IMR-90 (cell line): Measurements from ENCODE around the gene SUSD1. TPM values are rescaled to one million over a fixed set of nuclear protein-coding genes. Genes with fewer than 3 reads are reported as not detected.

Experiments used
- ATAC-seq: fragments of 200-7000 bp; cut with Tn5 transposase; 2 replicates; pipeline ENCODE4 v1.9.1; 2020; ENCODE audit warnings: low read depth, mild to moderate bottlenecking, moderate library complexity
- BruUV-seq: library from RNA; stranded (reverse); fragments of 400-500 nt; replicated peaks from 2 replicates; lab custom pipeline; 2021; lab: Mats Ljungman, UMichigan
- CTCF ChIA-PET: fragments of 300-600 bp; formaldehyde crosslinking; extraction: SDS; loops from one replicate; lab custom pipeline; 2021; ENCODE audit warnings: antibody characterized with exemption; lab: Yijun Ruan, JAX
- POLR2A ChIA-PET: fragments of 300-600 bp; sonication (Branson Sonifier 250); formaldehyde crosslinking; loops from one replicate; lab custom pipeline; 2022; ENCODE audit warnings: antibody characterized with exemption; ENCODE audit not compliant: unreplicated experiment; lab: Charles Lee
- DNase-seq: peaks from one replicate; pipeline ENCODE4 v3.0.0; 2013
- H2AFZ ChIP-seq: replicated peaks from 2 replicates; pipeline ENCODE3; 2013; ENCODE audit warnings: low read length, mild to moderate bottlenecking; ENCODE audit not compliant: poor library complexity
- H2AK5ac ChIP-seq: 2 replicates; pipeline ENCODE4 v1.6.1; 2013; ENCODE audit warnings: low read depth, low read length, inconsistent platforms
- H2AK9ac ChIP-seq: replicated peaks from 2 replicates; pipeline ENCODE3; 2013; ENCODE audit warnings: mild to moderate bottlenecking, low read depth, low read length, moderate library complexity; ENCODE audit not compliant: poor library complexity
- H2BK120ac ChIP-seq: 2 replicates; pipeline ENCODE4 v1.6.1; 2013; ENCODE audit warnings: low read depth, low read length, inconsistent platforms
- H2BK15ac ChIP-seq: 3 replicates; pipeline ENCODE4 v1.6.1; 2013; ENCODE audit warnings: low read depth, low read length, inconsistent platforms
- H2BK20ac ChIP-seq: 2 replicates; pipeline ENCODE4 v1.6.1; 2013; ENCODE audit warnings: low read depth, mild to moderate bottlenecking, inconsistent platforms, low read length, moderate library complexity
- H2BK5ac ChIP-seq: 2 replicates; pipeline ENCODE4 v1.6.1; 2013; ENCODE audit warnings: mild to moderate bottlenecking, low read depth, low read length, inconsistent platforms; ENCODE audit not compliant: poor library complexity, severe bottlenecking
- H3K14ac ChIP-seq: replicated peaks from 2 replicates; pipeline ENCODE4 v1.6.1; 2013; ENCODE audit warnings: low read depth, low read length, inconsistent platforms
- H3K18ac ChIP-seq: 2 replicates; pipeline ENCODE4 v1.6.1; 2013; ENCODE audit warnings: low read depth, low read length, control low read depth
- H3K23ac ChIP-seq: 2 replicates; pipeline ENCODE4 v1.6.1; 2013; ENCODE audit warnings: low read depth, low read length, inconsistent platforms
- H3K27ac ChIP-seq: 2 replicates; pipeline ENCODE4 v1.5.1; 2013; ENCODE audit warnings: mild to moderate bottlenecking, control low read depth, low read length; ENCODE audit not compliant: insufficient read depth
- H3K27me3 ChIP-seq: 2 replicates; pipeline ENCODE4 v1.6.1; 2013; ENCODE audit warnings: low read length; ENCODE audit not compliant: control insufficient read depth, insufficient read depth
- H3K36me3 ChIP-seq: 2 replicates; pipeline ENCODE4 v1.6.1; 2013; ENCODE audit warnings: low read length, mixed read lengths; ENCODE audit not compliant: control insufficient read depth, insufficient read depth
- H3K4ac ChIP-seq: 2 replicates; pipeline ENCODE4 v1.6.1; 2013; ENCODE audit warnings: low read depth, low read length, inconsistent platforms
- H3K4me1 ChIP-seq: 2 replicates; pipeline ENCODE4 v1.6.1; 2013; ENCODE audit warnings: low read length, mixed read lengths; ENCODE audit not compliant: control insufficient read depth, insufficient read depth
- H3K4me2 ChIP-seq: 2 replicates; pipeline ENCODE4 v1.6.1; 2013; ENCODE audit warnings: low read depth, mild to moderate bottlenecking, control low read depth, low read length, moderate library complexity
- H3K4me3 ChIP-seq: 2 replicates; pipeline ENCODE4 v1.5.1; 2013; ENCODE audit warnings: low read depth, mild to moderate bottlenecking, control low read depth, low read length, moderate library complexity; ENCODE audit not compliant: insufficient read depth
- H3K56ac ChIP-seq: 2 replicates; pipeline ENCODE4 v1.6.1; 2013; ENCODE audit warnings: low read length, inconsistent platforms; ENCODE audit not compliant: insufficient read depth; ENCODE audit errors: extremely low read depth
- H3K79me1 ChIP-seq, 2 experiments: 2 replicates each; pipeline ENCODE4 v1.6.1; 2013; ENCODE audit warnings: low read length in 2 of 2, inconsistent platforms in 1 of 2, low read depth in 1 of 2
- H3K9ac ChIP-seq: 2 replicates; pipeline ENCODE4 v1.6.1; 2013; ENCODE audit warnings: low read depth, low read length, control low read depth
- H3K9me1 ChIP-seq: 2 replicates; pipeline ENCODE4 v1.6.1; 2013; ENCODE audit warnings: low read length, inconsistent platforms; ENCODE audit not compliant: insufficient read depth
- H3K9me3 ChIP-seq: 2 replicates; pipeline ENCODE4 v1.6.1; 2013; ENCODE audit warnings: low read length; ENCODE audit not compliant: control insufficient read depth, insufficient read depth
- H4K20me1 ChIP-seq: 2 replicates; pipeline ENCODE4 v1.6.1; 2013; ENCODE audit warnings: low read length, inconsistent platforms; ENCODE audit not compliant: insufficient read depth
- H4K5ac ChIP-seq: 2 replicates; pipeline ENCODE4 v1.6.1; 2013; ENCODE audit warnings: mild to moderate bottlenecking, low read depth, low read length, control low read depth
- H4K8ac ChIP-seq, 2 experiments: 2 replicates each; pipeline ENCODE4 v1.6.1; 2013; ENCODE audit warnings: low read depth in 2 of 2, low read length in 2 of 2, control low read depth in 1 of 2, inconsistent platforms in 1 of 2
- H4K91ac ChIP-seq: 2 replicates; pipeline ENCODE4 v1.6.1; 2013; ENCODE audit warnings: low read depth, low read length, inconsistent platforms; ENCODE audit not compliant: insufficient read depth
- BHLHE40 ChIP-seq: fragments of 150-350 bp; IDR thresholded peaks from 2 replicates; pipeline ENCODE4 v1.6.1; 2016; ENCODE audit warnings: mild to moderate bottlenecking, low read depth, low read length
- CEBPB ChIP-seq: IDR thresholded peaks from 2 replicates; pipeline ENCODE4 v1.6.1; 2012; ENCODE audit warnings: low read depth, low read length, improper control_type of control experiment
- CHD1 ChIP-seq: IDR thresholded peaks from 2 replicates; pipeline ENCODE4 v1.6.1; 2012; ENCODE audit warnings: low read depth, low read length, improper control_type of control experiment
- ELK1 ChIP-seq: fragments of 150-350 bp; IDR thresholded peaks from 2 replicates; pipeline ENCODE4 v1.6.1; 2016; ENCODE audit warnings: low read depth, mild to moderate bottlenecking, low read length, moderate library complexity, borderline replicate concordance
- FOS ChIP-seq: fragments of 150-350 bp; IDR thresholded peaks from 2 replicates; pipeline ENCODE4 v1.6.1; 2016; ENCODE audit warnings: low read depth, low read length
- MAFK ChIP-seq: IDR thresholded peaks from 2 replicates; pipeline ENCODE4 v1.6.1; 2012; ENCODE audit warnings: low read depth, low read length, improper control_type of control experiment
- MXI1 ChIP-seq: IDR thresholded peaks from 2 replicates; pipeline ENCODE4 v1.6.1; 2012; ENCODE audit warnings: low read depth, mild to moderate bottlenecking, low read length, moderate library complexity, borderline replicate concordance
- NFE2L2 ChIP-seq: fragments of 150-350 bp; IDR thresholded peaks from 2 replicates; pipeline ENCODE4 v1.6.1; 2016; ENCODE audit warnings: low read depth, mild to moderate bottlenecking, low read length
- POLR2A ChIP-seq: IDR thresholded peaks from 2 replicates; pipeline ENCODE4 v1.6.1; 2012; ENCODE audit warnings: mild to moderate bottlenecking, low read depth, low read length
- RAD21 ChIP-seq: IDR thresholded peaks from 2 replicates; pipeline ENCODE4 v1.6.1; 2012; ENCODE audit warnings: low read length, improper control_type of control experiment
- RCOR1 ChIP-seq: IDR thresholded peaks from 2 replicates; pipeline ENCODE4 v1.6.1; 2012; ENCODE audit warnings: mild to moderate bottlenecking, low read length, improper control_type of control experiment; ENCODE audit not compliant: insufficient replicate concordance
- USF2 ChIP-seq: fragments of 150-350 bp; IDR thresholded peaks from 2 replicates; pipeline ENCODE4 v1.6.1; 2017; ENCODE audit warnings: mild to moderate bottlenecking, antibody characterized with exemption, low read length, low read depth
- WGBS, 2 experiments: methylation state at CpG; one replicate each; pipeline versions ENCODE4 v1.1.5 to v1.1.7; 2013; ENCODE audit warnings: missing lambda C conversion rate in 2 of 2; ENCODE audit not compliant: insufficient read length in 1 of 2; ENCODE audit errors: extremely low coverage in 2 of 2; 5-methylcytosine and 5-hydroxymethylcytosine counted together
- dilution Hi-C: fragments of 300-500 bp; cut with HindIII; formaldehyde crosslinking; loops from one replicate; pipeline ENCODE4 v1.14.3; 2018; ENCODE audit warnings: low sequenced_read_pairs; ENCODE audit not compliant: unreplicated experiment
- in situ Hi-C: fragments of 300-500 bp; cut with MboI; formaldehyde crosslinking; loops from 3 replicates; pipeline ENCODE4 v1.14.3; 2019; ENCODE audit warnings: low sequenced_read_pairs, inconsistent platforms, mixed read lengths
- intact Hi-C: fragments of 100-400 bp; cut with micrococcal nuclease; formaldehyde crosslinking; loops from 2 replicates; pipeline ENCODE4 v1.10.0; 2022
- polyA plus RNA-seq, 3 experiments: library from polyadenylated mRNA; depleted of rRNA; stranded (reverse); fragments of >200 nt; gene quantifications; 2 replicates each; pipeline ENCODE4 v1.2.3, GENCODE V29; 2012; ENCODE audit warnings: low replicate concordance in 1 of 3
- total RNA-seq: library from RNA; depleted of rRNA; stranded (reverse); fragments of >200 nt; gene quantifications from 2 replicates; pipeline ENCODE4 v1.2.3, GENCODE V29; 2012

The SUSD1 gene
- total and polyA plus RNA-seq, 2 of the 4 experiments (the other 2 are of a cell fraction), result 4.0 to 4.7 TPM

DNA sequence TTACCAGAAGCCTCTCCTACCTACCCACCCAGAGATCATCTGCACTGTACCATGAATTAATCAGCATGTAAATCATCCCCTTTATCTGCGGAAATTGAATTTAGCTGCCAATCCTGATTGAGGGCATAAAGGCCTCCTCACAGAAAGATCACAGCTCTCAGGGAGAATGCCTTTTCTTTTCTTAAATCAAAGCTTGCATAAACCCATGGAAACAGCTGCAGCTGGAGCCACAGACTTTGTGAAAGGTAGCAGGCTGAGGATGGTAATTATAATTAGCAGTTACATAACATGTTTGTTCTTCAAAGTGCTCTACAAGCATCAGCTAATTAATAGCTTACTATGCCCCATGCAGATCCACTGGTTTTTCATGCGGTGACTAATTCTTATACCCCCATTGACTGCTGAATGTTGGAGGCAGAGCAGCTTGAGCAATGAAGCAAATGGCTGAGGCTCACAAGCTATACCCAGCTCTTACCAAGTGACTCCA, 54.6 kb downstream of the SUSD1 start:
- Histone ChIP-seq H3K4me3 (no peak overlapping the region), H3K23ac (no peak overlapping the region), H4K5ac (no peak overlapping the region), H3K4ac (no peak overlapping the region), H3K9me1 (no peaks in the 10 kb centered on the region; the same call in 1 of the 2 replicates), H3K56ac (no peak overlapping the region), H3K9me3 (no peaks in the 10 kb centered on the region), H4K91ac (no peak overlapping the region), H2BK5ac (no peak overlapping the region), H4K8ac (no peak overlapping the region), H2BK120ac (no peak overlapping the region), H2BK20ac (no peak overlapping the region), H3K4me1 (0 out of 2 replicates have a peak, but pooled peaks cover 2% of the 10 kb centered on the region), H3K27me3 (no peaks in the 10 kb centered on the region), H3K9ac (no peak overlapping the region), H3K18ac (no peak overlapping the region), H3K4me2 (no peak overlapping the region), H2BK15ac (no peak overlapping the region), H3K36me3 (no peaks in the 10 kb centered on the region), H3K27ac (no peak overlapping the region), H3K79me1 (no peaks in the 10 kb centered on the region), H2AK9ac (no peak overlapping the region), H4K20me1 (no peaks in the 10 kb centered on the region), H2AFZ (no peak overlapping the region), H3K14ac (no peak overlapping the region), H2AK5ac (no peak overlapping the region)
- DNase-seq (no peak), ATAC-seq (no peak)
- no CpG with 5 or more reads among the region's 2 CpGs for WGBS, 2 experiments
- CTCF ChIA-PET, result interaction anchor here (0.5 kb wide), 1 partner anchor 59 kb away, joined by 4 read pairs; no protein-coding TSS in a partner anchor
- dilution Hi-C loops (no loop called here), intact Hi-C loops (no loop called here), in situ Hi-C loops (no loop called here)
- TF ChIP-seq BHLHE40 (no peak), NFE2L2 (no peak), FOS (no peak), USF2 (no peak), CEBPB (no peak), ELK1 (no peak), RCOR1 (no peak), MXI1 (no peak), MAFK (no peak), CHD1 (no peak), RAD21 (no peak), POLR2A (no peak)
- no TSS peak for BruUV-seq
- POLR2A ChIA-PET, result no interaction called here
